Choroid plexus epithelial cell (primary cell): ENCODE results near the gene IDH3G.

Experiments
- DNase-seq: peaks from one replicate; pipeline ENCODE4 v3.0.0-alpha.2; 2010; ENCODE audit warnings: low read depth
- H3K4me3 ChIP-seq: 2 replicates; pipeline ENCODE4 v1.5.1; 2011; ENCODE audit warnings: low read depth, mild to moderate bottlenecking, control low read depth, low read length, moderate library complexity
- TF ChIP-seq, protein P1 (sequence below): conservative IDR thresholded peaks from 2 replicates; pipeline ENCODE4 v1.5.1; 2011; ENCODE audit warnings: low read depth, mild to moderate bottlenecking, control low read depth, inconsistent platforms, low read length, moderate library complexity

IDH3G gene

DNA sequence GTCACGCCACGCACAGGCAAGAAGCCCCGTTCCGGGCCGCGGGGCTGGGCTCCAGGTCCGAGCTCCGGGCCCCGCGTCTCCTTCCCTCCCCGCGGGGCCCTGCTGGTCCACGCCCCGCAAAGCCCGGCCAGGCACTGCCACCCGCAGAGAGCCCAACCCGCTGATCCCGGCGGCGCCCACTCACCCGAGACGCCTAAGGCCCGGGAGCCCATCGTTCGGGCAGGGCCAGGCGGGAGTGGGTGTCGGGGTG is 35.3 kb upstream of the IDH3G start:
- TF ChIP-seq, protein P1, sequence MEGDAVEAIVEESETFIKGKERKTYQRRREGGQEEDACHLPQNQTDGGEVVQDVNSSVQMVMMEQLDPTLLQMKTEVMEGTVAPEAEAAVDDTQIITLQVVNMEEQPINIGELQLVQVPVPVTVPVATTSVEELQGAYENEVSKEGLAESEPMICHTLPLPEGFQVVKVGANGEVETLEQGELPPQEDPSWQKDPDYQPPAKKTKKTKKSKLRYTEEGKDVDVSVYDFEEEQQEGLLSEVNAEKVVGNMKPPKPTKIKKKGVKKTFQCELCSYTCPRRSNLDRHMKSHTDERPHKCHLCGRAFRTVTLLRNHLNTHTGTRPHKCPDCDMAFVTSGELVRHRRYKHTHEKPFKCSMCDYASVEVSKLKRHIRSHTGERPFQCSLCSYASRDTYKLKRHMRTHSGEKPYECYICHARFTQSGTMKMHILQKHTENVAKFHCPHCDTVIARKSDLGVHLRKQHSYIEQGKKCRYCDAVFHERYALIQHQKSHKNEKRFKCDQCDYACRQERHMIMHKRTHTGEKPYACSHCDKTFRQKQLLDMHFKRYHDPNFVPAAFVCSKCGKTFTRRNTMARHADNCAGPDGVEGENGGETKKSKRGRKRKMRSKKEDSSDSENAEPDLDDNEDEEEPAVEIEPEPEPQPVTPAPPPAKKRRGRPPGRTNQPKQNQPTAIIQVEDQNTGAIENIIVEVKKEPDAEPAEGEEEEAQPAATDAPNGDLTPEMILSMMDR: no peak

GRCh38 chrX:153828723-153829548 is 34.8 kb upstream of the IDH3G start:
- H3K4me3 ChIP-seq: peak overlapping the region; percentile 36
- TF ChIP-seq, protein P1: no peak
- DNase-seq: peak; percentile 3

More for the DNA sequence above, 35.3 kb upstream of the IDH3G start:
- DNase-seq: no peak
- no peak overlapping the region for H3K4me3 ChIP-seq

GRCh38 chrX:153828308-153828707 is 34.1 kb upstream of the IDH3G start:
- DNase-seq: peak; percentile 38
- TF ChIP-seq, protein P1: no peak
- H3K4me3 ChIP-seq: peak overlapping the region; percentile 36

- TF ChIP-seq, protein P1: no peak
- no peak for DNase-seq
- no peak overlapping the region for H3K4me3 ChIP-seq
Observed at GRCh38 chrX:153827903-153828302, 33.7 kb upstream of the IDH3G start.

DNA sequence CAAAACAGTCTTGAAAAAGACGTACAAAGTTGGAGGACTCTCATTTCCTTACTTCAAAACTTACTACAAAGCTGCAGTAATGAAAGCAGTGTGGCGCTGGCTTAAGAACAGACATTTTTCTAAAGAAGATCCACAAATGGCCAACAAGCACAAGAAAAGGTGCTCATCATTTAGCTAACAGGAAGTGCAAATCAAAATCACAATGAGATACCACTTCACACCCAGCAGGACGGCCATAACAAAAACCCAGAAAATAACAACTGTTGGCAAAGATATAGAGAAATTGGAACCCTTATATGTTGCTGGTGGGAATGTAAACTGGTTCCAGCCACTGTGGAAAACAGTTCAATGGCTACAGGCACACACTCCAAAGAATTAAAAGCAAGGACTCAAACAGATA is 32.8 kb upstream of the IDH3G start:
- no peak for DNase-seq
- TF ChIP-seq, protein P1: no peak
- no peak overlapping the region for H3K4me3 ChIP-seq

DNA sequence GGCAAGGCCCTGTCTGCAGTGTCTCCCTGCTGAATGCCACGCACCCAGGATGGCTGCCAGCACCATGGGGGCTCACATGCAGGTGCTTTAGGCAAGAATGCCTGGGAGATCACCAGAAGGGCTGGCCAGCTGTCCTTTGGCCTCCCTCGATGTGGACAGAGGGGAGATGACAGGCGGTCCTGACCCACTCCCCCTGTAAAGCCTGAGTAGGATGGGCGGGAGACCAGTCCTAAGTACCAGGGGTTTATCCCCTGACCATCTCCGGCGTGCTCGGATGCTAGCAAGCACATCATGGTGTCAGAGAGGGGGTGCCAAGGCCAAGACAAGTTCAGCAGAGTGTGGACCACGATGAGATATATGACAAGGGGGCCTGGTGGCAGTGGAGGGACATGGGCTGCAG is 30.9 kb upstream of the IDH3G start:
- TF ChIP-seq, protein P1: no peak
- no peak overlapping the region for H3K4me3 ChIP-seq
- DNase-seq: no peak

- TF ChIP-seq, protein P1: no peak
- DNase-seq: no peak
- no peak overlapping the region for H3K4me3 ChIP-seq
Observed at GRCh38 chrX:153824348-153824747, 30.2 kb upstream of the IDH3G start.
